Nephron progenitor cell (in vitro differentiated cells): ENCODE measurements around the gene MTO1.

Experiments used
- DNase-seq: peaks from one replicate; pipeline ENCODE4 v3.0.0; 2021
- H3K27ac Mint-ChIP-seq: 2 replicates; pipeline ENCODE4 v1.8.0; 2021; ENCODE audit warnings: mild to moderate bottlenecking, moderate library complexity, mixed read lengths
- H3K27me3 Mint-ChIP-seq: 2 replicates; pipeline ENCODE4 v1.8.0; 2021; ENCODE audit warnings: mild to moderate bottlenecking, low read depth, mixed read lengths; ENCODE audit not compliant: poor library complexity
- H3K36me3 Mint-ChIP-seq: 2 replicates; pipeline ENCODE4 v1.8.0; 2021; ENCODE audit warnings: low read depth, mixed read lengths
- H3K4me1 Mint-ChIP-seq: 2 replicates; pipeline ENCODE4 v1.8.0; 2021; ENCODE audit warnings: mixed read lengths
- H3K4me3 Mint-ChIP-seq: 2 replicates; pipeline ENCODE4 v1.8.0; 2021; ENCODE audit warnings: mild to moderate bottlenecking, moderate library complexity, mixed read lengths
- H3K9me3 Mint-ChIP-seq: 2 replicates; pipeline ENCODE4 v1.8.0; 2021; ENCODE audit warnings: mild to moderate bottlenecking, moderate library complexity, mixed read lengths
- TF ChIP-seq, protein P1 (sequence below): fragments of 200-600 bp; sonication (generic); IDR thresholded peaks from 2 replicates; pipeline ENCODE4 v1.5.0; 2021; ENCODE audit warnings: antibody characterized with exemption

Gene MTO1

GRCh38 chr6:73471686-73472290 lies 10.3 kb downstream of the MTO1 start:
- DNase-seq, result no peak
- H3K4me1 Mint-ChIP-seq, result no peaks in the 10 kb centered on the region
- peaks cover 59% of the 10 kb centered on the region for H3K36me3 Mint-ChIP-seq
- no peak overlapping the region for H3K27ac Mint-ChIP-seq
- H3K27me3 Mint-ChIP-seq, result no peaks in the 10 kb centered on the region
- TF ChIP-seq, protein P1, sequence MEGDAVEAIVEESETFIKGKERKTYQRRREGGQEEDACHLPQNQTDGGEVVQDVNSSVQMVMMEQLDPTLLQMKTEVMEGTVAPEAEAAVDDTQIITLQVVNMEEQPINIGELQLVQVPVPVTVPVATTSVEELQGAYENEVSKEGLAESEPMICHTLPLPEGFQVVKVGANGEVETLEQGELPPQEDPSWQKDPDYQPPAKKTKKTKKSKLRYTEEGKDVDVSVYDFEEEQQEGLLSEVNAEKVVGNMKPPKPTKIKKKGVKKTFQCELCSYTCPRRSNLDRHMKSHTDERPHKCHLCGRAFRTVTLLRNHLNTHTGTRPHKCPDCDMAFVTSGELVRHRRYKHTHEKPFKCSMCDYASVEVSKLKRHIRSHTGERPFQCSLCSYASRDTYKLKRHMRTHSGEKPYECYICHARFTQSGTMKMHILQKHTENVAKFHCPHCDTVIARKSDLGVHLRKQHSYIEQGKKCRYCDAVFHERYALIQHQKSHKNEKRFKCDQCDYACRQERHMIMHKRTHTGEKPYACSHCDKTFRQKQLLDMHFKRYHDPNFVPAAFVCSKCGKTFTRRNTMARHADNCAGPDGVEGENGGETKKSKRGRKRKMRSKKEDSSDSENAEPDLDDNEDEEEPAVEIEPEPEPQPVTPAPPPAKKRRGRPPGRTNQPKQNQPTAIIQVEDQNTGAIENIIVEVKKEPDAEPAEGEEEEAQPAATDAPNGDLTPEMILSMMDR, result no peak
- no peak overlapping the region for H3K4me3 Mint-ChIP-seq
- no peaks in the 10 kb centered on the region for H3K9me3 Mint-ChIP-seq

DNA sequence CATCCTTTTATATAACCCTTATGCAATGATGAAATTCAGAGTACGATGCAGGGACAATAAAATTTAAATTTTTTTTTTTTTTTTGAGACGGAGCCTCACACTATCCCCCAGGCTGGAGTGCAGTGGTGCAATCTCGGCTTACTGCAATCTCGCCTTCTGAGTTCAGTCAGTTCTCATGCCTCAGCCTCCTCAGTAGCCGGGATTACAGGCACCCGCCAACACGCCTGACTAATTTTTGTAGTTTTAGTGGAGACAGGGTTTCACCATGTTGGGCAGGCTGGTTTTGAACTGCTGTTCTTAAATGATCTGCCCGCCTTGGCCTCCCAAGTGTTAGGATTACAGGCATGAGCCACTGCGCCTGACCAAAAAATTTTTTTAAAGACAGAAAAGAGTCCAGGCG lies 15.2 kb downstream of the MTO1 start:
- Mint-ChIP-seq H3K36me3 (peaks cover 54% of the 10 kb centered on the region), H3K27ac (no peak overlapping the region), H3K4me3 (no peak overlapping the region), H3K9me3 (no peaks in the 10 kb centered on the region), H3K4me1 (no peaks in the 10 kb centered on the region), H3K27me3 (no peaks in the 10 kb centered on the region)
- DNase-seq, result no peak
- TF ChIP-seq, protein P1, result no peak

DNA sequence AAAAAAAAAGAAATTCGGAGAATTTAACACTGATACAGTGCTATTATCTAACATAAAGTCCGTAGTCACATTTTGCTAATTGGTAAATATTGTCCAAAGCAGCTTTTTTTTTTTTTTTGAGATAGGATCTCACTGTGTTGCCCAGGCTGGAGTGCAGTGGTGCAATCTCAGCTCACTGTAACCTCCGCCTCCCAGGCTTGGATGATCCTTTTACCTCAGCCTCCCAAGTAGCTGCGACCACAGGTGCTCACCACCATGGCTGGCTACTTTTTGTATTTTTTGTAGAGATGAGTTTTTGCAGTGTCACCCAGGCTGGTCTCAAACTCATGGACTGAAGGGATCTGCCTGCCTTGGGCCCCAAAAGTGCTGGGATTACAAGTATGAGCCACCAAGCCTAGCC lies 15.9 kb downstream of the MTO1 start:
- no peak for DNase-seq
- Mint-ChIP-seq H3K4me3 (no peak overlapping the region), H3K9me3 (no peaks in the 10 kb centered on the region), H3K4me1 (no peaks in the 10 kb centered on the region), H3K27ac (no peak overlapping the region), H3K36me3 (peaks cover 54% of the 10 kb centered on the region), H3K27me3 (no peaks in the 10 kb centered on the region)
- TF ChIP-seq, protein P1, result no peak

- Mint-ChIP-seq H3K36me3 (peaks cover 61% of the 10 kb centered on the region), H3K27ac (peak overlapping the region; percentile 91), H3K9me3 (no peaks in the 10 kb centered on the region), H3K27me3 (no peaks in the 10 kb centered on the region), H3K4me1 (no peaks in the 10 kb centered on the region), H3K4me3 (no peak overlapping the region)
- TF ChIP-seq, protein P1, result no peak
- DNase-seq, result no peak
Observed at GRCh38 chr6:73481969-73482368, 20.4 kb downstream of the MTO1 start.

DNA sequence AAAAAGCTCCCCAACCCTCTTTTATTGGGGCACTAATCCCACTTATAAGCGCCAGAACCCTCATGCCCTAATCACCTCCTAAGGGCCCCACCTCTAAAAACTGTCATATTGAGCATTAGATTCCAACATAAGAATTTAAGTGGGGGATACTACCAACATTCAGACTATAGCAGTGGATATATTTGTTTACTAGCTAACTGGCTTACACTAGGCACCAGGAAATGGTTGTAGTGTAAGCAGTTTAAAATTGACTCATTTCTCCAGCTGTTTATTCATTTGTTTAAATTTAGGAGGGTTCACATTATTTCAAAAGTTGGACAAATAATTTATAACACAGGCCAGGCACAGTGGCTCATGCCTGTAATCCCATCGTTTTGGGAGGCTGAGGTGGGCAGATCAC lies 22.9 kb downstream of the MTO1 start:
- no peak overlapping the region for H3K27ac Mint-ChIP-seq
- no peak overlapping the region for H3K4me3 Mint-ChIP-seq
- H3K9me3 Mint-ChIP-seq, result peaks cover 2% of the 10 kb centered on the region
- H3K27me3 Mint-ChIP-seq, result no peaks in the 10 kb centered on the region
- TF ChIP-seq, protein P1, result no peak
- peaks cover 70% of the 10 kb centered on the region for H3K36me3 Mint-ChIP-seq
- H3K4me1 Mint-ChIP-seq, result no peaks in the 10 kb centered on the region
- no peak for DNase-seq

DNA sequence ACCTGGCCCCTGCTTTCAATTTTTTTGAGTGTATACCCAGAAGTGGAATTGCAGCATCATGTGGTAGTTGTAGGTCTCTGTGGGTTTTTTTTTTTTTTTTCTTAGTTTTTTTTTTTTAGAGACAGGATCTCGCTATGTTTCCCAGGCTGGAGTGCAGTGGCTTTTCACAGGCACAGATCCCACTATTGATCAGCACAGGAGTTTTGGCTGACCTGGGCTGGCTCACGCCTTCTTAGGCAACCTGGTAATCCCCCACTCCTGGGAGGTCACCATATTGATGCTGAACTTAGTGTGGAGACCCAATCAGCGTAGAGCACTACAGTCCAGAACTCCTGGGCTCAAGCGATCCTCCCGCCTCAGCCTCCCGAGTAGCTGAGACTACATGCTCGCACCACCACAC lies 25.9 kb downstream of the MTO1 start:
- DNase-seq, result no peak
- TF ChIP-seq, protein P1, result no peak
- H3K4me1 Mint-ChIP-seq, result no peaks in the 10 kb centered on the region
- peaks cover 23% of the 10 kb centered on the region for H3K9me3 Mint-ChIP-seq
- peaks cover 71% of the 10 kb centered on the region for H3K36me3 Mint-ChIP-seq
- no peaks in the 10 kb centered on the region for H3K27me3 Mint-ChIP-seq
- no peak overlapping the region for H3K27ac Mint-ChIP-seq
- no peak overlapping the region for H3K4me3 Mint-ChIP-seq
